Chondrocyte (in vitro differentiated cells): Measurements from ENCODE around the gene ARL6IP5. TPM values are rescaled to one million over a fixed set of nuclear protein-coding genes. Genes with fewer than 3 reads are reported as not detected.
A peak's percentile ranks its signal among the peaks of the same experiment; 100 is the strongest.

Experiments used
- DNase-seq: peaks from one replicate; pipeline ENCODE4 v3.0.0; 2021; ENCODE audit warnings: mixed read lengths, low spot score
- H3K27ac Mint-ChIP-seq: one replicate; pipeline ENCODE4 v1.8.0; 2021; ENCODE audit warnings: mild to moderate bottlenecking, moderate library complexity, mixed read lengths; ENCODE audit not compliant: unreplicated experiment
- H3K27me3 Mint-ChIP-seq: 2 replicates; pipeline ENCODE4 v1.8.0; 2021; ENCODE audit warnings: low read depth, mixed read lengths
- H3K36me3 Mint-ChIP-seq: 2 replicates; pipeline ENCODE4 v1.8.0; 2021; ENCODE audit warnings: low read depth, mixed read lengths
- H3K4me1 Mint-ChIP-seq: 2 replicates; pipeline ENCODE4 v1.8.0; 2021; ENCODE audit warnings: low read depth, mild to moderate bottlenecking, mixed read lengths
- H3K4me3 Mint-ChIP-seq: one replicate; pipeline ENCODE4 v1.8.0; 2021; ENCODE audit warnings: mild to moderate bottlenecking, moderate library complexity, mixed read lengths; ENCODE audit not compliant: unreplicated experiment
- H3K9me3 Mint-ChIP-seq: 2 replicates; pipeline ENCODE4 v1.8.0; 2021; ENCODE audit warnings: low read depth, mixed read lengths
- CTCF ChIP-seq: fragments of 200-600 bp; sonication (generic); IDR thresholded peaks from 2 replicates; pipeline ENCODE4 v1.5.0; 2021; ENCODE audit warnings: antibody characterized with exemption, mild to moderate bottlenecking, moderate library complexity
- total RNA-seq: library from RNA; stranded (reverse); gene quantifications from 3 replicates; pipeline ENCODE4 v1.2.1, GENCODE V29; 2021

The ARL6IP5 gene
- total RNA-seq, 1 donor from 2014 or later, result 120 TPM

DNA sequence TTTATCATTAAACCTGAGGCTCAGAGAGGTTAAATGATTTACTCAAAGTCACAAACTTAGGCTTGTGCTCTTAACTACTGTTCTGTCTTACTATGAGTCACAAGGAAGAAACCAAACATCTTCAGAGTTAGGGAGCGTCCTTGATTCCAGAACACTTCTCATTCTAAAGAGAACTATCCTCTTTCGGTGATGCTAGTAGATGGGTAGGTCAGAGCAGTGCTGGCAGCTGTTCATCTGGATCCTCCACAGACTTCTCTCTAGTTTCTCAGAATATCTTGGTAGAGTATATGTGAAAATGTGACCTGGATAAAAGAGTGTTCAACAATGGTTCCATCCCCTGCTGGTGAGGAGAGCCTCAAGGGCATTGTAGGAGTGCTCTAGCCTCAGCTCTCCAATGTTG is 3.3 kb downstream of the ARL6IP5 start:
- Mint-ChIP-seq H3K9me3 (no peaks in the 10 kb centered on the region), H3K4me1 (peaks cover 79% of the 10 kb centered on the region), H3K4me3 (peak overlapping the region; percentile 39), H3K27ac (peak overlapping the region; percentile 63), H3K36me3 (peaks cover 1% of the 10 kb centered on the region), H3K27me3 (no peaks in the 10 kb centered on the region)
- no peak for DNase-seq
- TF ChIP-seq CTCF, result peak; percentile 16

GRCh38 chr3:69090021-69090420 is 5.3 kb downstream of the ARL6IP5 start:
- no peak for TF ChIP-seq CTCF
- no peaks in the 10 kb centered on the region for H3K9me3 Mint-ChIP-seq
- H3K4me1 Mint-ChIP-seq, result peaks cover 82% of the 10 kb centered on the region
- no peak for DNase-seq
- H3K36me3 Mint-ChIP-seq, result peaks cover 1% of the 10 kb centered on the region
- H3K27ac Mint-ChIP-seq, result peak overlapping the region; percentile 49
- H3K4me3 Mint-ChIP-seq, result no peak overlapping the region
- H3K27me3 Mint-ChIP-seq, result no peaks in the 10 kb centered on the region

GRCh38 chr3:69091389-69092029 is 6.8 kb downstream of the ARL6IP5 start:
- Mint-ChIP-seq H3K27me3 (no peaks in the 10 kb centered on the region), H3K36me3 (peaks cover 1% of the 10 kb centered on the region), H3K27ac (peak overlapping the region; percentile 63), H3K9me3 (no peaks in the 10 kb centered on the region), H3K4me3 (no peak overlapping the region), H3K4me1 (peaks cover 85% of the 10 kb centered on the region)
- no peak for DNase-seq
- no peak for TF ChIP-seq CTCF

GRCh38 chr3:69092030-69092516 is 7.3 kb downstream of the ARL6IP5 start:
- no peak for DNase-seq
- Mint-ChIP-seq H3K4me3 (no peak overlapping the region), H3K36me3 (peaks cover 2% of the 10 kb centered on the region), H3K9me3 (no peaks in the 10 kb centered on the region), H3K27me3 (no peaks in the 10 kb centered on the region), H3K4me1 (peaks cover 81% of the 10 kb centered on the region), H3K27ac (peak overlapping the region; percentile 65)
- no peak for TF ChIP-seq CTCF

DNA sequence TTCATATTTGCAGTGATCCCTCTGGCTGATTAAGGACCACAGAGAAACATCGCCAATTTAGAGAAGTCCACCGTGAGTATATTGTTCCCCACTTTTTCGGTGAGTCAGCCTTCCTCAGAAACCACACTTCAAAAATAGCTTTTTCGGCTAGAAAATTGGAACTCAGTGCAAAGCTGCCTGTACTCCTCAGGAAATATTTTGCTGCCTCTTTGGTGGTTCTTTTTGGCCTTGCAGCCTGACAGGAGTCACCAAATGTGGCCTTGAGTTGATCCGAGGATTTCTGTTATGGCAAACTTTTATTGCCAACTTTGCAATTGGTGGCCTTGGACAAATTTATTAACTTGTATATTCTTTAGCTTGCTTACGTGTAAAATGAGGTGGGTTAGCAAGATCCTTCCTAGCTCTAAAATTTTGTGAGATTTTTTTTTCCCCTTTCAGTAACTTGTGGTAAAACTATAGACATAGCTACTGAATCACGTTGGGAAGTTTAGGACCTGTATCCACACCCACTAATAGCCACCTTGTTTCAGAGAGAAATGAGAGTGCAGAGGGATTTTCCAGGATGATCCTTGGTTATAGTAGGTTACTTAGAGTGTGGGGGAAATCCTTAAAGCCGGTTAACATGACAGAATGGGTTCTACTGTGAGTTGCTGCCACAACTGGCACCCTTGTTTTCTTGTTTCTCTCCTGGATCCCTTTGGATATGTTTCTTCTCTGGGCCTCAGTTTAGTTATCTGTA is 9.9 kb downstream of the ARL6IP5 start:
- H3K27me3 Mint-ChIP-seq, result no peaks in the 10 kb centered on the region
- peak overlapping the region; percentile 71 for H3K27ac Mint-ChIP-seq
- peaks cover 8% of the 10 kb centered on the region for H3K36me3 Mint-ChIP-seq
- no peaks in the 10 kb centered on the region for H3K9me3 Mint-ChIP-seq
- peaks cover 62% of the 10 kb centered on the region for H3K4me1 Mint-ChIP-seq
- no peak overlapping the region for H3K4me3 Mint-ChIP-seq
- TF ChIP-seq CTCF, result no peak
- DNase-seq, result no peak
